ENCODE measurements around the gene FZD10. TPM values are rescaled to one million over a fixed set of nuclear protein-coding genes. Genes with fewer than 3 reads are reported as not detected.

FZD10 gene
- total RNA-seq, 1 donor: not detected

DNA sequence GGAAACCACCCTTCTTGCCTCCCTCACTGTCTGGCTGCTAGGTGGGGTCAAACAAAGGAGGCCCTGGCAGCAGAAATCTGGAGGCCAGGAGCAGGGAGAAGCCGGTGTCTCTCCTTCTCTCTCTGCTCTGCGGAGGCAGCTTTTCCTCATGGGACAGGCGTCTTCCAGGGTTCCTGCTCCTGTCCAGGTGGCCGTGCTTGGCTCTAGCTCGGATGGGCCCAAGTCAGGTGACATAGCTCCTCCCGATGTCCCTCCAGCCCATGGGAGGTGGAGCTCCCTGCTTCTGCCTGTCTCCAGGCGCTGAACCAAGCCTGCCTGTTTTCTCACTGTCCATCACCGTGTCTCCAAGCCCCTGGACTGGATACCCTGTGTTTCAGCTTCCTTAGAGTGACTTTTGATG is 30.5 kb upstream of the FZD10 start:
- TF ChIP-seq CTCF (IDR thresholded peaks at IDR 0.05; ENCODE audit: insufficient read depth, low read length): no peak
- no peak for DNase-seq (ENCODE audit: low read depth)
- no peak overlapping the region for H3K4me3 ChIP-seq (ENCODE audit: low read depth, low read length)

- no peak for TF ChIP-seq CTCF (IDR thresholded peaks at IDR 0.05; ENCODE audit: insufficient read depth, low read length)
- no peak overlapping the region for H3K4me3 ChIP-seq (ENCODE audit: low read depth, low read length)
- no peak for DNase-seq (ENCODE audit: low read depth)
Measured at GRCh38 chr12:130132831-130133511, 29.3 kb upstream of the FZD10 start.

DNA sequence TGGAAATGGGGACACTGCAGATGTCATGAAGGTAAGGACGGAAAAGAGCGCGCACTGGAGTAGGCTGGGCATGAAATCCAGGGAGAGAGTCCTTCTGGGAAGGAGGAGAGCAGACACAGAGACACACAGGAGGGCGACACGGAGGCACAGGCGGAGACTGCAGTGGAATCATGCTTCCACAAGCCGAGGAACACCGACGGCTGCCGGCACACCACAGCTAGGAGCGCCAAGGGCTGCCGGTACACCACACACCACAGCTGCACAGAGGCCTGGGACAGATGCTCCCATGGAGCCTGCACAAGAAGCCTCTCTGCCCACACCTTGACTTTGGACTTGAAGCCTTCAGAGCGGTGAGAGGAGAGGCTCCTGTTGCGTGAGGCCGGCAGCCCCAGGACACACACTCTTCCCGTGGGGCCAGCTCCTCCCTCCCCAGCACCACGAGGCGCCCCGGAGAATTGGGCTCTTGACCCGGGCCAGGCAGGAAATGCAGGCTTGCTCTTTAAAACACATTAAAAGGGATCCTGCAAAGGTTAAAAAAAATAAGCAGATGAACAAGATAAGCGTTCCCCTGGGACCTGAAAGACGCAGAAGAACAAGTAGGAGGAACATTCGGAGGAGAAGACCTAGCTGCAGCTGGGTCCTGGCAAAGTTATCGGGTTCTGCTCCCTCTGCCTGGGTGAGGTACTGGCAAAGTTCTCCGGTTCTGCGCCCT is 28.3 kb upstream of the FZD10 start:
- H3K4me3 ChIP-seq (ENCODE audit: low read depth, low read length): no peak overlapping the region
- DNase-seq (ENCODE audit: low read depth): no peak
- TF ChIP-seq CTCF (IDR thresholded peaks at IDR 0.05; ENCODE audit: insufficient read depth, low read length): no peak

DNA sequence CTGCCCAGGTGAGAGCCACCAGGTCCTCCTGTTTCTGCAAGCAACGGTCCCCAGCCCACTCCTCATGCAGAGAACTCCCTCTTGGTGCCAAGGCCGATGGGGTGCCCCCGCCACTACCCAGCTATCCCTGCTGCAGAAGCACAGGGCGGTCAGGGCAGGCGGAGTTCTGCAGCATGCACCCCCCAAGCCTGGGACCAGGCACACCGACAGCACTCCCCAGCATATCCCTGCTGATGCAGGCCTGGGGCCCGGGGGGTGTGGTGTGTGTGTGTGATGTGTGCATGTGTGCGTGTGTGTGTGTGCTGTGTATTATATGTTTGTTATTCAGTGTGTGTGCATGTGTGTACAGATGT is 27.7 kb upstream of the FZD10 start:
- no peak overlapping the region for H3K4me3 ChIP-seq (ENCODE audit: low read depth, low read length)
- no peak for DNase-seq (ENCODE audit: low read depth)
- no peak for TF ChIP-seq CTCF (IDR thresholded peaks at IDR 0.05; ENCODE audit: insufficient read depth, low read length)

DNA sequence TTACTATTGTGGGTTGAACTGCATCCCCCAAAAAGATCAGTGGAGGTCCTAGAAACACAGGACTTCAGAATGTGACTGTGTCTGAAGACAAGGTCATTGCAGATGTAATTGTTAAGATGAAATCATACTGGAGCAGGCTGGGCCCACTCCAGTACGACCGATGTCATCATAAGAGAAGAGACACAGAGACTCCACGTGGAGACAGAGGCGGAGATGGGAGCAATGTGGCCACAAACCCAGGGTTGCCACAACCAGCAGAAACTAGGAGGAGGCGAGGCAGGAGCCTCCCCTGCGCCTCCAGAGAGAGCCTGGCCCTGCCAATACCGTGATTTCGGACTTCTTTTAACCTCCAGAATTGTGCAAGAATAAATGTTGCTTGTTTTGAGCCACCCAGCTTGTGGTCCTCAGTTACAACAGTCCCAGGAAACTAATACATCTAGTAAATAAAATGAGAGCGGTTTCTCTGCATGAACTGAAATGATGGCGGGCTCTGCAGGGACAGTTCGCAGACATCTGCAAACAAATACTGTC is 25.7 kb upstream of the FZD10 start:
- no peak overlapping the region for H3K4me3 ChIP-seq (ENCODE audit: low read depth, low read length)
- no peak for TF ChIP-seq CTCF (IDR thresholded peaks at IDR 0.05; ENCODE audit: insufficient read depth, low read length)
- DNase-seq (ENCODE audit: low read depth): no peak

- no peak for TF ChIP-seq CTCF (IDR thresholded peaks at IDR 0.05; ENCODE audit: insufficient read depth, low read length)
- DNase-seq (ENCODE audit: low read depth): no peak
- no peak overlapping the region for H3K4me3 ChIP-seq (ENCODE audit: low read depth, low read length)
Measured at GRCh38 chr12:130137040-130138018, 24.9 kb upstream of the FZD10 start.
